NB4 (cell line): ENCODE measurements around the gene IFI35.

ENCODE experiments used
- MYC ChIP-seq: IDR thresholded peaks from 2 replicates; pipeline ENCODE4 v1.6.1; 2011; ENCODE audit warnings: low read depth, low read length
- POLR2A ChIP-seq: IDR thresholded peaks from 2 replicates; pipeline ENCODE4 v1.6.1; 2011; ENCODE audit warnings: mild to moderate bottlenecking; ENCODE audit not compliant: insufficient read length; ENCODE audit errors: extremely low read depth
- TF ChIP-seq, protein P1 (sequence below): IDR thresholded peaks from one replicate; pipeline ENCODE4 v1.5.1; 2012; ENCODE audit warnings: low read depth, low read length
- TF ChIP-seq, protein P2 (sequence below): IDR thresholded peaks from 2 replicates; pipeline ENCODE4 v1.6.1; 2011; ENCODE audit warnings: low read depth, low read length

- TF ChIP-seq, protein P1, sequence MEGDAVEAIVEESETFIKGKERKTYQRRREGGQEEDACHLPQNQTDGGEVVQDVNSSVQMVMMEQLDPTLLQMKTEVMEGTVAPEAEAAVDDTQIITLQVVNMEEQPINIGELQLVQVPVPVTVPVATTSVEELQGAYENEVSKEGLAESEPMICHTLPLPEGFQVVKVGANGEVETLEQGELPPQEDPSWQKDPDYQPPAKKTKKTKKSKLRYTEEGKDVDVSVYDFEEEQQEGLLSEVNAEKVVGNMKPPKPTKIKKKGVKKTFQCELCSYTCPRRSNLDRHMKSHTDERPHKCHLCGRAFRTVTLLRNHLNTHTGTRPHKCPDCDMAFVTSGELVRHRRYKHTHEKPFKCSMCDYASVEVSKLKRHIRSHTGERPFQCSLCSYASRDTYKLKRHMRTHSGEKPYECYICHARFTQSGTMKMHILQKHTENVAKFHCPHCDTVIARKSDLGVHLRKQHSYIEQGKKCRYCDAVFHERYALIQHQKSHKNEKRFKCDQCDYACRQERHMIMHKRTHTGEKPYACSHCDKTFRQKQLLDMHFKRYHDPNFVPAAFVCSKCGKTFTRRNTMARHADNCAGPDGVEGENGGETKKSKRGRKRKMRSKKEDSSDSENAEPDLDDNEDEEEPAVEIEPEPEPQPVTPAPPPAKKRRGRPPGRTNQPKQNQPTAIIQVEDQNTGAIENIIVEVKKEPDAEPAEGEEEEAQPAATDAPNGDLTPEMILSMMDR, result no peak
- no peak for TF ChIP-seq POLR2A
- TF ChIP-seq, protein P2, sequence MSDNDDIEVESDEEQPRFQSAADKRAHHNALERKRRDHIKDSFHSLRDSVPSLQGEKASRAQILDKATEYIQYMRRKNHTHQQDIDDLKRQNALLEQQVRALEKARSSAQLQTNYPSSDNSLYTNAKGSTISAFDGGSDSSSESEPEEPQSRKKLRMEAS, result no peak
- no peak for TF ChIP-seq MYC
These were observed 7.5 kb upstream of the IFI35 start for GRCh38 chr17:42999003-42999525.
